ENCODE measurements around the gene NDUFB5. TPM values are rescaled to one million over a fixed set of nuclear protein-coding genes. Genes with fewer than 3 reads are reported as not detected.

Gene NDUFB5
- total RNA-seq = 100 to 1,000 TPM; 123 to 139 (median 138) TPM
- long read RNA-seq, donor 1, full-length matches to known transcripts = 33 of 36 reads
- long read RNA-seq, donor 1, partial matches to known transcripts = 1 of 36 reads
- long read RNA-seq, donor 1, other reads (novel, unspliced or antisense) = 2 of 36 reads
- long read RNA-seq, donor 2, transcript NDUFB5-201 (6 exons, 1,141 nt) = major isoform, 49 of 61 reads
- long read RNA-seq, donor 2, partial matches to known transcripts = 2 of 61 reads
- long read RNA-seq, donor 2, other reads (novel, unspliced or antisense) = 5 of 61 reads

- Histone ChIP-seq H3K4me3 (peak within 1 kb of the TSS; percentile 71), H3K9me3 (no peaks in the 10 kb centered on the region), H3K4me1 (ENCODE audit: low read depth) (peaks cover 17% of the 10 kb centered on the region), H3K36me3 (ENCODE audit: low read depth) (no peaks in the 10 kb centered on the region)
- DNase-seq (peak; percentile 92 to 97 (median 95)), ATAC-seq (peak; percentile 100)
- TF ChIP-seq, protein P1, sequence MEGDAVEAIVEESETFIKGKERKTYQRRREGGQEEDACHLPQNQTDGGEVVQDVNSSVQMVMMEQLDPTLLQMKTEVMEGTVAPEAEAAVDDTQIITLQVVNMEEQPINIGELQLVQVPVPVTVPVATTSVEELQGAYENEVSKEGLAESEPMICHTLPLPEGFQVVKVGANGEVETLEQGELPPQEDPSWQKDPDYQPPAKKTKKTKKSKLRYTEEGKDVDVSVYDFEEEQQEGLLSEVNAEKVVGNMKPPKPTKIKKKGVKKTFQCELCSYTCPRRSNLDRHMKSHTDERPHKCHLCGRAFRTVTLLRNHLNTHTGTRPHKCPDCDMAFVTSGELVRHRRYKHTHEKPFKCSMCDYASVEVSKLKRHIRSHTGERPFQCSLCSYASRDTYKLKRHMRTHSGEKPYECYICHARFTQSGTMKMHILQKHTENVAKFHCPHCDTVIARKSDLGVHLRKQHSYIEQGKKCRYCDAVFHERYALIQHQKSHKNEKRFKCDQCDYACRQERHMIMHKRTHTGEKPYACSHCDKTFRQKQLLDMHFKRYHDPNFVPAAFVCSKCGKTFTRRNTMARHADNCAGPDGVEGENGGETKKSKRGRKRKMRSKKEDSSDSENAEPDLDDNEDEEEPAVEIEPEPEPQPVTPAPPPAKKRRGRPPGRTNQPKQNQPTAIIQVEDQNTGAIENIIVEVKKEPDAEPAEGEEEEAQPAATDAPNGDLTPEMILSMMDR (IDR thresholded peaks at IDR 0.05) = no peak
- intact Hi-C loops (cut with DNase I, micrococcal nuclease) = no loop called here
Measured at GRCh38 chr3:179604321-179605078, at the start of gene NDUFB5, which contains the start of gene MRPL47. Gene NDUFB5 (plus strand): TSS chr3:179604794. CDS start chr3:179604816, 22 bp downstream. Gene MRPL47 (minus strand): TSS chr3:179604638. CDS start chr3:179604624, 14 bp downstream.

DNA sequence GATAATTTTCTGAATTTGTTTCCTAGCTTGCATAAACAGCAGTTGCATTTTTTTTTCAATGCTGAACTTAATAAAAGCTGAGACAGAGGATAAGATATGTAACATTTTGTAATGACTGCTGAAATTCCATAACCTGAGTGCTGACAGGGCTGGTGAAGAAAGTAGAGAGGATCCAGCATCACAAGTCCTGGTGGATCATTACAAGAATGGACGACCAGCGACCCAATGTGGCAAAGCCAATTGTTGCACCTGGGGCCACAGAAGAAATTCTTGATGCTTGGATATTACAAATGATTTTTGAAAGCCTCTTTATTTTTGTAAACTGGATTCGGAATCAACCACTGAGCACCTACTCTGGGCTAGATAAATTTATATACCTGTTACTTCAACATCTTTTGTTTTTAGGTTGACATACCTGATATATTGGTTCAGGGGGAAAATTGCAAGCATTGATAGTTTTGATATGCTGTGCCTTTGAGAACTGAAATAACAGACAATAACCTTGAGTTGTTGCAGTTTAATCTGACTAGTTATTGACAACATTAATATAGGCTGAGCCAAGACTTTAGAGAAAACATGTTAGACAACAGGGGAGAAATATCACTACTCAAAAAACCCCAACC is 45.7 kb upstream of the NDUFB5 start:
- Histone ChIP-seq H3K4me1 (ENCODE audit: low read depth) (no peaks in the 10 kb centered on the region), H3K9me3 (no peaks in the 10 kb centered on the region), H3K4me3 (no peak overlapping the region), H3K36me3 (ENCODE audit: low read depth) (no peaks in the 10 kb centered on the region)
- peak in 2 of 3 donors; percentile 63 to 64 for DNase-seq
- no peak for ATAC-seq
- intact Hi-C loops (cut with DNase I, micrococcal nuclease) = loop anchor here in 1 of 2 donors (10.0 kb wide), 1 partner anchor 134 kb away; no protein-coding TSS in a partner anchor
- TF ChIP-seq, protein P1 (IDR thresholded peaks at IDR 0.05) = peak; percentile 33

GRCh38 chr3:179560791-179561190 is 43.8 kb upstream of the NDUFB5 start:
- intact Hi-C loops (cut with DNase I, micrococcal nuclease) = no loop called here
- H3K4me1 ChIP-seq (ENCODE audit: low read depth) = no peaks in the 10 kb centered on the region
- DNase-seq (no peak), ATAC-seq (no peak)
- H3K9me3 ChIP-seq = no peaks in the 10 kb centered on the region
- TF ChIP-seq, protein P1 (IDR thresholded peaks at IDR 0.05) = no peak
- H3K4me3 ChIP-seq = no peak overlapping the region
- H3K36me3 ChIP-seq (ENCODE audit: low read depth) = no peaks in the 10 kb centered on the region

DNA sequence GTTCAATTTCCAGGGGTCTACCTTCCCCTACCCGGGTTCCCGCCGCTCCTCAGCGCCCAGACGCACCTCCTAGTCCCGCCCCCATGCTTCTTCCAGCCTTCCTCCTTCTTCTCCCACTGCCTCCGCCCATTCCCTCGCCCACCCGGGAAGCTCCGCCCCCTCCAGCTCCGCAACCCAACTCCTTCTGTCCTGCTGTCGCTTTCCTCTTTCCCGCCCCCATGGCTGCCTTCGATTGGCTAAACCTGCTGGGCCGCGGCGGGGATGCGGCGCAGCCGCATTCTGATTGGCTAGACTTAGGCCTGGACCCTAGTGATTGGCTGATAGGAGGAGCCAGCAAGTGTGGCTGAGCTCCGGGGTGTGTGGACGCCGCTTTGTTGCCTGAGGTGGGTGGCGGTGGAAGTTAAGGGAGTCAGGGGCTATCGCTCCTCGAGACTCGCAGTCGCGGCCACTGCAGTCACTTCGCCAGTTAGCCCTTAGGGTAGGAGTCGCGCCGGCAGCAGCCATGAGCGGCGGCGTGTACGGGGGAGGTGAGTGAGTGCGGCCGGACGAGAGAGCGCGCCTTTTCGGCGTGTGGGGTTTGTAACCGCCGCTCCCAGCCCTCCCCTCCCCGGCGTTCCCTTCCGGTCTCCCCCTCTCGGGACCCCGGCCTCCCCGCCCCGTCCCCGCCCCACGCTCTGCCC is 41.9 kb upstream of the NDUFB5 start, which contains the start of gene ACTL6A:
Gene ACTL6A (plus strand): TSS at position 336 of the 680 bp plus-strand sequence. CDS start 167 bp downstream, at position 503.
- Histone ChIP-seq H3K9me3 (no peaks in the 10 kb centered on the region), H3K36me3 (ENCODE audit: low read depth) (no peaks in the 10 kb centered on the region), H3K4me1 (ENCODE audit: low read depth) (no peaks in the 10 kb centered on the region), H3K4me3 (peak within 1 kb of the TSS; percentile 80)
- DNase-seq (peak; percentile 99 to 100 (median 100)), ATAC-seq (peak; percentile 98)
- intact Hi-C loops (cut with DNase I, micrococcal nuclease) = no loop called here
- TF ChIP-seq, protein P1 (IDR thresholded peaks at IDR 0.05) = no peak

- intact Hi-C loops (cut with DNase I, micrococcal nuclease) = no loop called here
- Histone ChIP-seq H3K4me3 (peak overlapping the region; percentile 80), H3K4me1 (ENCODE audit: low read depth) (no peaks in the 10 kb centered on the region), H3K9me3 (no peaks in the 10 kb centered on the region), H3K36me3 (ENCODE audit: low read depth) (no peaks in the 10 kb centered on the region)
- DNase-seq = peak; percentile 70 to 79 (median 72)
- TF ChIP-seq, protein P1 (IDR thresholded peaks at IDR 0.05) = peak; percentile 35
- ATAC-seq = peak; percentile 73
Measured at GRCh38 chr3:179563271-179563783, 41.3 kb upstream of the NDUFB5 start.

Measured in mucosa of descending colon (tissue), 3 donors.